ENCODE results near the gene ELK4.

The ELK4 gene

GRCh38 chr1:205576805-205577761 lies 54.7 kb downstream of the ELK4 start:
- H3K36me3 ChIP-seq (ENCODE audit: insufficient read depth, low read length), result no peaks in the 10 kb centered on the region
- H3K4me3 ChIP-seq (ENCODE audit: low read depth in 1 of 2, low read length in 2 of 2), result no peak overlapping the region
- H3K27me3 ChIP-seq (ENCODE audit: control insufficient read depth in 1 of 2, insufficient read depth in 2 of 2, low read length in 2 of 2), result peaks cover 0 to 6% of the 10 kb centered on the region in 2 donors
- no peaks in the 10 kb centered on the region for H3K4me1 ChIP-seq (ENCODE audit: insufficient read depth, low read length)
- H3K9ac ChIP-seq (ENCODE audit: low read length), result no peak overlapping the region
- no peaks in the 10 kb centered on the region for H3K9me3 ChIP-seq (ENCODE audit: low read length)
- no peak overlapping the region for H3K27ac ChIP-seq (ENCODE audit: low read depth, low read length)

GRCh38 chr1:205576011-205576410 lies 55.8 kb downstream of the ELK4 start:
- Histone ChIP-seq H3K4me3 (ENCODE audit: low read depth in 1 of 2, low read length in 2 of 2) (no peak overlapping the region), H3K4me1 (ENCODE audit: insufficient read depth, low read length) (no peaks in the 10 kb centered on the region), H3K27ac (ENCODE audit: low read depth, low read length) (no peak overlapping the region), H3K27me3 (ENCODE audit: control insufficient read depth in 1 of 2, insufficient read depth in 2 of 2, low read length in 2 of 2) (peaks cover 0 to 4% of the 10 kb centered on the region in 2 donors), H3K9me3 (ENCODE audit: low read length) (no peaks in the 10 kb centered on the region), H3K36me3 (ENCODE audit: insufficient read depth, low read length) (no peaks in the 10 kb centered on the region), H3K9ac (ENCODE audit: low read length) (no peak overlapping the region)

- Histone ChIP-seq H3K27ac (ENCODE audit: low read depth, low read length) (no peak overlapping the region), H3K36me3 (ENCODE audit: insufficient read depth, low read length) (no peaks in the 10 kb centered on the region), H3K4me3 (ENCODE audit: low read depth in 1 of 2, low read length in 2 of 2) (no peak overlapping the region), H3K9me3 (ENCODE audit: low read length) (no peaks in the 10 kb centered on the region), H3K27me3 (ENCODE audit: control insufficient read depth in 1 of 2, insufficient read depth in 2 of 2, low read length in 2 of 2) (peaks cover 0 to 4% of the 10 kb centered on the region in 2 donors), H3K9ac (ENCODE audit: low read length) (no peak overlapping the region), H3K4me1 (ENCODE audit: insufficient read depth, low read length) (no peaks in the 10 kb centered on the region)
These were observed 56.4 kb downstream of the ELK4 start for GRCh38 chr1:205575294-205575885.

GRCh38 chr1:205572421-205572820 lies 59.4 kb downstream of the ELK4 start:
- no peak overlapping the region for H3K4me3 ChIP-seq (ENCODE audit: low read depth in 1 of 2, low read length in 2 of 2)
- H3K27me3 ChIP-seq (ENCODE audit: control insufficient read depth in 1 of 2, insufficient read depth in 2 of 2, low read length in 2 of 2), result peaks cover 16 to 28% of the 10 kb centered on the region in 2 donors
- no peaks in the 10 kb centered on the region for H3K9me3 ChIP-seq (ENCODE audit: low read length)
- H3K36me3 ChIP-seq (ENCODE audit: insufficient read depth, low read length), result no peaks in the 10 kb centered on the region
- H3K9ac ChIP-seq (ENCODE audit: low read length), result no peak overlapping the region
- H3K27ac ChIP-seq (ENCODE audit: low read depth, low read length), result no peak overlapping the region
- no peaks in the 10 kb centered on the region for H3K4me1 ChIP-seq (ENCODE audit: insufficient read depth, low read length)

GRCh38 chr1:205571747-205572146 lies 60.1 kb downstream of the ELK4 start:
- no peak overlapping the region for H3K4me3 ChIP-seq (ENCODE audit: low read depth in 1 of 2, low read length in 2 of 2)
- peaks cover 23 to 33% of the 10 kb centered on the region in 2 donors for H3K27me3 ChIP-seq (ENCODE audit: control insufficient read depth in 1 of 2, insufficient read depth in 2 of 2, low read length in 2 of 2)
- H3K27ac ChIP-seq (ENCODE audit: low read depth, low read length), result no peak overlapping the region
- H3K4me1 ChIP-seq (ENCODE audit: insufficient read depth, low read length), result no peaks in the 10 kb centered on the region
- H3K36me3 ChIP-seq (ENCODE audit: insufficient read depth, low read length), result no peaks in the 10 kb centered on the region
- no peaks in the 10 kb centered on the region for H3K9me3 ChIP-seq (ENCODE audit: low read length)
- no peak overlapping the region for H3K9ac ChIP-seq (ENCODE audit: low read length)

- Histone ChIP-seq H3K27me3 (ENCODE audit: control insufficient read depth in 1 of 2, insufficient read depth in 2 of 2, low read length in 2 of 2) (peaks cover 23 to 33% of the 10 kb centered on the region in 2 donors), H3K4me1 (ENCODE audit: insufficient read depth, low read length) (no peaks in the 10 kb centered on the region), H3K27ac (ENCODE audit: low read depth, low read length) (no peak overlapping the region), H3K4me3 (ENCODE audit: low read depth in 1 of 2, low read length in 2 of 2) (no peak overlapping the region), H3K9me3 (ENCODE audit: low read length) (no peaks in the 10 kb centered on the region), H3K9ac (ENCODE audit: low read length) (no peak overlapping the region), H3K36me3 (ENCODE audit: insufficient read depth, low read length) (no peaks in the 10 kb centered on the region)
These were observed 60.8 kb downstream of the ELK4 start for GRCh38 chr1:205570796-205571537.

- Histone ChIP-seq H3K4me3 (ENCODE audit: low read depth in 1 of 2, low read length in 2 of 2) (no peak overlapping the region), H3K27ac (ENCODE audit: low read depth, low read length) (no peak overlapping the region), H3K9ac (ENCODE audit: low read length) (no peak overlapping the region), H3K4me1 (ENCODE audit: insufficient read depth, low read length) (no peaks in the 10 kb centered on the region), H3K27me3 (ENCODE audit: control insufficient read depth in 1 of 2, insufficient read depth in 2 of 2, low read length in 2 of 2) (peaks cover 23 to 33% of the 10 kb centered on the region in 2 donors), H3K36me3 (ENCODE audit: insufficient read depth, low read length) (no peaks in the 10 kb centered on the region), H3K9me3 (ENCODE audit: low read length) (no peaks in the 10 kb centered on the region)
These were observed 61.7 kb downstream of the ELK4 start for GRCh38 chr1:205570173-205570501.

- H3K27ac ChIP-seq (ENCODE audit: low read depth, low read length), result no peak overlapping the region
- peaks cover 23 to 33% of the 10 kb centered on the region in 2 donors for H3K27me3 ChIP-seq (ENCODE audit: control insufficient read depth in 1 of 2, insufficient read depth in 2 of 2, low read length in 2 of 2)
- no peak overlapping the region for H3K4me3 ChIP-seq (ENCODE audit: low read depth in 1 of 2, low read length in 2 of 2)
- no peaks in the 10 kb centered on the region for H3K36me3 ChIP-seq (ENCODE audit: insufficient read depth, low read length)
- no peaks in the 10 kb centered on the region for H3K9me3 ChIP-seq (ENCODE audit: low read length)
- no peak overlapping the region for H3K9ac ChIP-seq (ENCODE audit: low read length)
- no peaks in the 10 kb centered on the region for H3K4me1 ChIP-seq (ENCODE audit: insufficient read depth, low read length)
These were observed 62.2 kb downstream of the ELK4 start for GRCh38 chr1:205569411-205570172.

GRCh38 chr1:205568469-205569361 lies 63.1 kb downstream of the ELK4 start:
- Histone ChIP-seq H3K9ac (ENCODE audit: low read length) (no peak overlapping the region), H3K36me3 (ENCODE audit: insufficient read depth, low read length) (no peaks in the 10 kb centered on the region), H3K27me3 (ENCODE audit: control insufficient read depth in 1 of 2, insufficient read depth in 2 of 2, low read length in 2 of 2) (peaks cover 23 to 33% of the 10 kb centered on the region in 2 donors), H3K4me1 (ENCODE audit: insufficient read depth, low read length) (no peaks in the 10 kb centered on the region), H3K9me3 (ENCODE audit: low read length) (no peaks in the 10 kb centered on the region), H3K27ac (ENCODE audit: low read depth, low read length) (no peak overlapping the region), H3K4me3 (ENCODE audit: low read depth in 1 of 2, low read length in 2 of 2) (no peak overlapping the region)

- H3K9me3 ChIP-seq (ENCODE audit: low read length), result no peaks in the 10 kb centered on the region
- H3K9ac ChIP-seq (ENCODE audit: low read length), result no peak overlapping the region
- peaks cover 23 to 33% of the 10 kb centered on the region in 2 donors for H3K27me3 ChIP-seq (ENCODE audit: control insufficient read depth in 1 of 2, insufficient read depth in 2 of 2, low read length in 2 of 2)
These were observed 63.7 kb downstream of the ELK4 start for GRCh38 chr1:205568135-205568468.

More at GRCh38 chr1:205568135-205568468, 63.7 kb downstream of the ELK4 start:
- no peak overlapping the region for H3K27ac ChIP-seq (ENCODE audit: low read depth, low read length)
- no peaks in the 10 kb centered on the region for H3K36me3 ChIP-seq (ENCODE audit: insufficient read depth, low read length)
- no peaks in the 10 kb centered on the region for H3K4me1 ChIP-seq (ENCODE audit: insufficient read depth, low read length)
- no peak overlapping the region for H3K4me3 ChIP-seq (ENCODE audit: low read depth in 1 of 2, low read length in 2 of 2)

Measured in muscle layer of colon (tissue), 2 donors.